COLO668 (cell line): ENCODE data around the gene SBK3.
"Not testable (repeated sequence)": the region's sequence is repeated elsewhere in the genome, so short reads cannot be mapped to it uniquely, and the experiment has no call there.

ENCODE experiments used
- DNase-seq: peaks from one replicate; lab custom pipeline; 2025; ENCODE audit not compliant: unreplicated experiment; lab: John Stamatoyannopoulos, UW

The SBK3 gene

DNA sequence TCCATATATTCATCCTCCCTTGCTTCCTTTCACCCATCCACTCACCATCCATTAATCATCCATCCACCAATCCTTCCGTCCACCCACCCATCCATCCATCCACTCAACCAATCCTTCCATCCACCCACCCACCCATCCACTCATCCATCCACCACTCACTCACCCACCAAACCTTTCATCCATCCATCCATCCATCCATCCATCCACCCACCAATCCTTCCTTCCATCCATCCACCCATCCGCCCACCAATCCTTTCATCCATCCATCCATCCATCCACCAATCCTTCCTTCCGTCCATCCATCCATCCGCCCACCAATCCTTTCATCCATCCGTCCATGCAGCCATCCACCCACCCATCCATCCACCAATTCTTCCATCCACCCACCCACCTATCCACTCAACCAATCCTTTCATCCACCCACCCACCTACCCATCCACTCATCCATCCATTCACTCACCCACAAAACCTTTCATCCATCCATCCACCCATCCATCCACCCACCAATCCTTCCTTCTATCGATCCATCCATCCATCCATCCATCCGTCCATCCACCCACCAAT, 3.0 kb downstream of the SBK3 start:
- DNase-seq: no peak

- DNase-seq: no peak
These were observed 4.3 kb downstream of the SBK3 start for GRCh38 chr19:55541091-55541490.

DNA sequence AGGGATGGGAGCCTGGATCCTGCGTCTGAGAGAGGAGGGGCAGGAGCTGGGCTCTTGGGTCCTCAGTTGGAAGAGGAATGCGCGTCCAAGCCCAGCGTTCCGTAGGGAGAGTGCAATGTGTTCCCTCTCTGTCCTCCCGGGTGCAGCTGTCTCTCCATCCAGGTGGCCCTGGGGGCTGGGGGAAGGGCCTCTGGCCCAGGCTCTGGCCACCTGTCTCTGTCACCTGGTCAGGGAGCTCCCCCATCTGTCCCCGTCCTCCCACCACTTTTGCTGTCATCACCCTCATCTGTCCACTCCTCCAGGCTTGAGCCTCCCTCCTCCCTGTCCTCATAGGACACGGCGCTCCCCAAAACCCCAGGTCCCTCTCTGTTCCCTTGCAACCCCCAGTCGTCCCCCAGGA, 4.7 kb downstream of the SBK3 start:
- peak; percentile 28 for DNase-seq

DNA sequence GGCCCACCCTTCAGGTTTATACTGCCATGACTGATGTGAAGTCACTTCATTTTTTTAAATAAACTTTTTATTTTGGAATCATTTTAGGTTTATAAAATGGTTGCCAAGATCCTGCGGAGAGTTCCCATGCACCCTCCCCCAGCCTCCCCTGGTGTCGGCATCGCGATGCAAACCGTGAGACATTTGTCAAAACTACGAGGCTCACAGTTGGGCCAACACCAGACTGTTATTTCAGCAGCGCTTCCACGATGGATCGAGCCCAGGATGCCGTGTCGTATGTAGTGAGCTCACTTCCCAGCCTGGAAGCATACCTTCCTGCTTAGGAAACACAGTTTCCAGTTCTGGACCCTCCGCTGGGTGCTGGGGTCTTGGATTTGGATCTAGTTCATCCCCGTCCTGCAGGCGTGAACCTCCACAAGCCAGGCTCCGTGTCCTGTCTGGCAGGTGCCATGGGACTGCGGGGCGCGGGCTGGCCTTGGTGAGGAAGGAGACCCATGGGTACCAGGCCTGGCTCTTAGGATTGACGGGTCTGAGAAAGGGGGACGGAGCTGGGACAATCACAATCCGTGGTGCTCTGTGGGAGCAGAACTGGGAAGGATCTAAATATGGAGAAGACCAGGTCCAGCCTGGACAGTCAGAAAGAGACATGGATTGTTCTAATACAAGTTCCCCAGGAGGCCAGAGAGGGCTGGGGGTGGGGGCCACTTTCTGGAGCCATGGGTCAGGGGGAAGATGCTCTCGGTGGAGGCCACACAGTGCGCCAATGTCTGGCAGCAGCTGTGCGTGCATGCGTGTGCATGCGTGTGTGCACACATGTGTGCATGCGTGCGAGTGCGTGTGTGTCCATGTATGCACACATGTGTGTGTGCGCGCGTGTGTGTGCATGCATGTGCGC, 6.0 kb downstream of the SBK3 start:
- DNase-seq: no peak

DNA sequence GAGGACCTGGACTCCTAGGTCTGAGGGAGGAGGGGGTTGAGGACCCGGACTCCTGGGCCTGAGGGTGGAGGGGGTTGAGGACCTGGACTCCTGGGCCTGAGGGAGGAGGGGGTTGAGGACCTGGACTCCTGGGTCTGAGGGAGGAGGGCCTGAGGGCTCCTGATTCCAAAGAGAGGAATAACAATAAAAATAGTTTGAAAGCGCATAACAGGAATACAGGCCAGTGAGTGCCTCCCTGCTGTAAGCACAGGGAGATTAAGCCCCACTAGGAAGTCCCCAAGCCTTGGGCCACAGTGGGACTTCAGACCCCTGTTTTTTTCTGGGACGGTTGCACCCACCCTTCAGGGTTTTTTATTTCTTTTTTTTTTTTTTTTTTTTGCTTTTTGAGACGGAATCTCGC, 7.2 kb downstream of the SBK3 start:
- DNase-seq: no peak

DNA sequence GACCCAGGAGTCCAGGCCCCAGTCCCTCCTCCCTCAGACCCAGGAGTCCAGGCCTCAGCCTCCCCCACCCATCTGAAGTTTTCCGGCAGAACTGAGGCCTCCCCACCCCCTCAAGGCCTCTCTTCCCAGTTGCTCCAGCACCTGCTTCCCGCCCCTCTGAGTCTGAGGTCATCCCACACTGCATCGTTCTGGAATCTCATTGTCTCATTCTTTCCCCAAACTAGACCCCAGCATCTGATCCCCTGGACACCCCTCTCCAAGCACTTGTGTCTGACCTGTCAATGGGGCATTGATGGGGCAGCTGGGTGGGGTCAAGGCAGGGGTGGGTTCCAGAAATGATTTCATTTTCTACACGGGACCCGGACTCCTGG, 7.6 kb downstream of the SBK3 start:
- no peak for DNase-seq

DNA sequence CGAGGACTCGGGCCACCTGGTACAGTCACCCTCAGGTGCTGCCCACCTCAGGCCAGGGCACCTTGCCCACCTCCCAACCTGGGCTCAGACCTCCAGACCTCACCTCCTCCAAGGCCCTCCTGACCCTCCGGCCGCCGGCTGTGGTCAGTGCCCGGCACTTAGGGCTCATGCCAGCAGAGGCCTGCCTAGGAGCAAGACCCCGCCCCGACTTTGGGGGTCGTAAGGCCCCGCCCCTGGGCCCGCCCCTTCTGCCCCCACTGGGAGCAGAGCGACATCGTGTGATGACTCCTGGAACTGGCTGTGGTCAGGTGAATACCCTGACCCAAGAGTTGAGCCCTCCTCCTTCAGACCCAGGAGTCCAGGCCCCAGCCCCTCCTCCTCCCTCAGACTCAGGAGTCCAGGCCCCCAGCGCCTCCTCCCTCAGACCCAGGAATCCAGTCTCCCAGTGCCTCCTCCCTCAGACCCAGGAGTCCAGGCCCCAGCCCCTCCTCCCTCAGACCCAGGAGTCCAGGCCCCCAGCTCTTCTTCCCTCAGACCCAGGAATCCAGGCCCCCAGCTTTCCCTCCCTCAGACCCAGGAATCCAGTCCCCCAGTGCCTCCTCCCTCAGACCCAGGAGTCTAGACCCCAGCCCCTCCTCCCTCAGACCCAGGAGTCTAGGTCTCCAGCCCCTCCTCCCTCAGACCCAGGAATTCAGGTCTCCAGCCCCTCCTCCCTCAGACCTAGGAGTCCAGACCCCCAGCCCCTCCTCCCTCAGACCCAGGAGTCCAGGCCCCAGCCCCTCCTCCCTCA, 8.2 kb downstream of the SBK3 start, which contains the start of gene SBK2:
Gene SBK2, minus strand, starts transcription at position 183 of the 790 bp plus-strand sequence. CDS start 839 bp downstream, outside the sequence.
- DNase-seq: no peak

- no peak for DNase-seq
These were observed 9.0 kb downstream of the SBK3 start for GRCh38 chr19:55536366-55536765.

GRCh38 chr19:55535965-55536350, 9.4 kb downstream of the SBK3 start:
- DNase-seq: no peak

DNA sequence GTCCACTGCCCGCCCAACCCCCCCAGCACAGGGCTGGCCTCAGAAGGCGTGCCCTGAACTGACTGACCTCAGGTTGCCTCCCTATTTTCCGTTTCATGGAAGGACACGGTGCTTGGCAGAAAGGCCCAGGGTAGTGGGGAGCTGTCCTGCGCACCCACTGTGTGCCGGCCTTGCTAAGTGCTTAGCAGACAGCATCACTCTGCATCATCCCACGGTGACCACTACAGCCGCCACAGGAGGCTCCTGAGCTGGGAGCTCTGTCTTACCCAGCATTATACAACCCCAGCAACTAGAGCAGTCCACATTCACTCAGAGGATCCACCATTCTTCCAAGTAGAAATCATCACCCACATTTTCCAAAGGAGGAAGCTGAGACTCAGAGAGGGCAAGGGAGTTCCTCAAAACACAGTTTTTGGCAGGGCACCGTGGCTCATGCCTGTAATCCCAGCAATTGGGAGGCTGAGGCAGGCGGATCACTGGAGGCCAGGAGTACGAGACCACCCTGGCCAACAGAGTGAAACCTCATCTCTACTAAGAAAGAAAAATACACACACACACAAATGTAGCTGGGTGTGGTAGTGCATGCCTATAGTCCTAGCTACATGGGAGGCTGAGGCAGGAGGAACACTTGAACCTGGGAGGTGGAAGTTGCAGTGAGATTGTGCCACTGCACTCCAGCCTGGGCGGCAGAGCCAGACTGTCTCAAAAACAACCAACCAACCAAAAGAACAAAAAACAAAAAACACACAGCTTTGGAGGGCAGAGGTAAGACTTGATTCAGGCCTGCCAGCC, 10.0 kb downstream of the SBK3 start:
- no peak for DNase-seq

DNA sequence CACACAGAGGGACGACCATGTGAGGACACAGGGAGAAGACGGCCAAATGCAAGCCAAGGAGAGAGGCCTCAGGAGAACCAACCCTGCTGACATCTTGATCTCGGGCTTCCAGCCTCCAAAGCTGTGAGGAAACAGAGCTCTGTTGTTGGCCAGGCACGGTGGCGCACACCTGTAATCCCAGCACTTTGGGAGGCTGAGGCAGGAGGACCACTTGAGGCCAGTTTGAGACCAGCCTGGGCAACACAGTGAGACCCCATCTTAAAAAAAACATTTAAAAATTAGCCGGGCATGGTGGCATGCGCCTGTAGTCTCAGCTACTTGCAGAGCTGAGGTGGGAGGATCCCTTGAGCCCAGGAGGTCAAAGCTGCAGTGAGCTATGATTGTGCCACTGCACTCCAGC, 11.1 kb downstream of the SBK3 start:
- DNase-seq: not testable (repeated sequence)

GRCh38 chr19:55530996-55531395, 14.3 kb downstream of the SBK3 start:
- no peak for DNase-seq

GRCh38 chr19:55529636-55530234, 15.6 kb downstream of the SBK3 start:
- no peak for DNase-seq

DNA sequence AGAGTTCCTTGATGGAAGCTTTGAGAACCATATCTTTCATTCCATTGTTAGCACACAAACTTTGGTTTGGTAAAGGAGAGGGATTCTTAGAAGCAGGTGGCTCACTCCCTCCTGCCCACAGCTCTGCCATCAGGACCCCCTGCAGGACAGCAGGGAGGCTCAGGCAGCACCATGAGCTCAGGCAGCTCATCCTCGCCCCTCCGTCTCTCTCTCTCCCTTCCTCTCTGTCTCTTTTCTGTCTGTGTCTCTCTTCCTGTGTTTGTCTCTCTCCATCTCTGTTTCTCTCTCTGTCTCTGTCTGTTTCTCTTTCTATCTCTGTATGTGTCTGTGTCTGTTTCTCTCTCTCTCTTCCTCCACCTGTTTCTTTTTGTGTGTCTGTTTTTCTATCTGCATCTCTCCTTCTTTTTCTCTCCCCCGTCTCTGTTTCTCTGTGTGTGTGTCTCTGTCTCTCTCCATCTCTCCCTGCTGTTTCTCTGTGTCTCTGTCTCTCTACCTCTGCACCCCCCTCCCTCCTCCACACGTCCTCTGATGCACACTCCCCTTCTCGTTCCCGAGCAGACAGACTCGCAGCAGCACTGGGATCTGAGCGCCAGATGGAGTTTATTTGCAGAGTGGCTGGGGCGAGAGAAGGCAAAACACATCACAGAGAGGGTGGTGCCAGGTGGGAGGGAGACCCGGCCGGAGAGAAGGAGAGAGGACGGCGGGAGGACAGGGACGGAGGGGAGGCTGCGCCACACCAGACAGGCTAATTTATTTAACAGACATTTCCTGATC, 17.1 kb downstream of the SBK3 start:
- DNase-seq: peak; percentile 69

DNA sequence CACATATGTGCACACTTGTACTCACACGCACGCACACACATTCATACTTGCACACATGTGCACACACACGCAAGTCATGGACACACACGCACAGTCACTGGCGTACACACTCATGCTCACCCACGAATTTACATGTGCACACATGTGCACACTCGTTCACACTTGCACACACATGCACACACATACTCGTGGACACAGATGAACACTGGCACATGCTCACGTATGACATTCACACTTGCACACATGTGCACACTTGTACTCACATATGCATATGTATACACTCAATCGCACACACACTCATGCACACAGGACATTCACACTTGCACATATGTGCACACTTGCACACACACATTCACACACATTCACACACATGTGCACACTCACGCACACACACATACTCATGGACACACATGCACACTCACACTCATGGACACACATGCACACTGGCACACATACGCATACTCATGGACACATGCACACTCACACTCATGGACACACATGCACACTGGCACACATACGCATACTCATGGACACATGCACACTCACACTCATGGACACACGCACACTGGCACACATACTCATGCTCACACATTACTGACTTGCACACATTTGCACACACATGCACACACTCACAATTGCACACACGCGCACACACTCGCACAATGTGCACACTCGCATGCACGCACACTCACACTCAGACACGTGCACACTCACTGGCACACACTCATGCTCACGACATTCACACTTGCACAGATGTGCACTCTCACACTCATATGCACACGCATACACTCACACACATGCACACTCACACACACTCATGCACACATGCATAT, 17.9 kb downstream of the SBK3 start:
- DNase-seq: no peak

DNA sequence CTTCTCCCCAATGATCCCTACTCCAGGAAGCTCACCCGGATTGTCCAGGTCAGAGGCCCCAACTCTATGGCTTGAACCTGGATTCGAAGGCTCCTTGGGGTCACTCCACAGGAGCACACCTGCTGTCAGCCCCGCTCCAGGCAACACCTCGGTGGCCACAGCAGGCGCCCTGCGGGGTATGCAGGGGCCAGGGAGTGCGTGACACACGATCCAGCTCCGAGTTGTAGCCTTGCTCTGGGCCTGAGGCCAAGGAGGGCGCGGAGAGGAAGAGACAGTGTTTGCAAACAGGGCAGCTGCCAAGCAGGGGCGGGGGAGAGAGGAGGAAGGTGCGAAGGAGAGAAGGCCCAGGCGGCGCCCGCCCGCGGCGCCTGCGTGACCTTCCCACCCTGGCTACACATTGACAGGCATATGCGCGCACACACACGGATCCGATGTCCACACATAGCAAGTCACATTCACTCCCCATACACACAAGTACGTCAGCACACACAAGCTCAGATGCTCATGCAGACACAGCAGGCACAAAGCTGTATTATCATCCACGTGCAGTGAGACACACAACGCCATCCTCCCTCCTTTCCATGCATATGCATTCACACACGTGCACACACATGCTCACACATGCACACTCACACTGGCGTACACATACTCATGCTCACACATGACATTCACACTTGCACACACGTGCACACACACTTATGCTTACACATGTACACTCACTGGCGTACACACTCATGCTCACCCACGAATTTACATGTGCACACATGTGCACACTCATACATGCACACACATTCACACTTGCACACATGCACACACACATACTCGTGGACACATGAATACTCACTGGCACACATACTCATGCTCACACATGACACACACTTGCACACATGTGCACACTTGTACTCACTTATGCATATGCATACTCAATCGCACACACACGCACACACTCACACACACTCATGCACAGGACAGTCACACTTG, 18.8 kb downstream of the SBK3 start:
- DNase-seq: peak; percentile 84

GRCh38 chr19:55525289-55526101, 19.8 kb downstream of the SBK3 start:
- no peak for DNase-seq
